Ovary (tissue), 3 donors: ENCODE measurements around the gene EXOC6B.

Experiments used
- POLR2A ChIP-seq: fragments of 450-650 bp; IDR thresholded peaks from one replicate; pipeline ENCODE4 v1.6.1; 2017; ENCODE audit warnings: antibody characterized with exemption, mild to moderate bottlenecking, moderate library complexity
- TF ChIP-seq, protein P1 (sequence below), 3 donors: fragments of 450-650 bp in 2 of 3; fragments of 200-600 bp in 1 of 3; IDR thresholded peaks; one replicate each; pipeline versions ENCODE4 v1.5.1 to v1.8.0; 2016 to 2022; ENCODE audit warnings: antibody characterized with exemption in 3 of 3, mild to moderate bottlenecking in 1 of 3
- donor health status: DM: no; HTN: no; CAD: no.

DNA sequence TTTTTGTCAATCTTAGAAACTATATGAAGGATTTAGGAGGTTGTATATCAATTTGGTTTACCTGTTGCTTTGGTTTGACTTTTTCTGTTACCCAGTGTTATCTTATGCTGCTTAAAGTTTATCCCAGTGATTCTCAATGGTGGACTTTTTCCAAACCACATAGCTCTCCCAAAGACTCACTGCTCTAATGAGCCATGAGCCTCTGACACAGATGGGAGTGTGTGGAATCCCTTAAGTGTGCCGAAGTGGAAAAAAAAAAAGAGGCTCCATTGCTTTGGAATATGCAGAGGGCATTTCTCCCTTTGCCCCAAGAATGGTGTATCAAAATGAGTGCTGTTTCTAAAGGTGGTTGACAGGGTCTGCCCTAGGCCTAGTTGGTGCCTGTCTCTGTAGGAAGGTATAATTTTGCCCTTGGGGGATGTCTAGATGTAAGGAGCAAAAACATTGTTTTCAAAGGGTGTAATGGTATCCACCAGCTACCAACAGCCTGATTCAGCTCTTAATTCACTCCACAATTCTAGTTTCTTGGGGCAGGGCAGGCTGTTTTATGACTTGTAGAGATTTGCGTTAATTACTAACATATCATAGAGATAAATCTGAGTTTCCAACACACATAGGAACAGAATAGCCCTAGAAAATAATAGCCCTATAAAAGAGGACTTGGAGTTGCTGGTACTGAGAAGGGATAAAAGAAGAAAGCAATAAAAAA is 613.9 kb downstream of the EXOC6B start:
- TF ChIP-seq, protein P1, sequence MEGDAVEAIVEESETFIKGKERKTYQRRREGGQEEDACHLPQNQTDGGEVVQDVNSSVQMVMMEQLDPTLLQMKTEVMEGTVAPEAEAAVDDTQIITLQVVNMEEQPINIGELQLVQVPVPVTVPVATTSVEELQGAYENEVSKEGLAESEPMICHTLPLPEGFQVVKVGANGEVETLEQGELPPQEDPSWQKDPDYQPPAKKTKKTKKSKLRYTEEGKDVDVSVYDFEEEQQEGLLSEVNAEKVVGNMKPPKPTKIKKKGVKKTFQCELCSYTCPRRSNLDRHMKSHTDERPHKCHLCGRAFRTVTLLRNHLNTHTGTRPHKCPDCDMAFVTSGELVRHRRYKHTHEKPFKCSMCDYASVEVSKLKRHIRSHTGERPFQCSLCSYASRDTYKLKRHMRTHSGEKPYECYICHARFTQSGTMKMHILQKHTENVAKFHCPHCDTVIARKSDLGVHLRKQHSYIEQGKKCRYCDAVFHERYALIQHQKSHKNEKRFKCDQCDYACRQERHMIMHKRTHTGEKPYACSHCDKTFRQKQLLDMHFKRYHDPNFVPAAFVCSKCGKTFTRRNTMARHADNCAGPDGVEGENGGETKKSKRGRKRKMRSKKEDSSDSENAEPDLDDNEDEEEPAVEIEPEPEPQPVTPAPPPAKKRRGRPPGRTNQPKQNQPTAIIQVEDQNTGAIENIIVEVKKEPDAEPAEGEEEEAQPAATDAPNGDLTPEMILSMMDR (IDR thresholded peaks at IDR 0.05), result no peak
- no peak for TF ChIP-seq POLR2A
